Activated CD4-positive, alpha-beta T cell treated with anti-CD3 and anti-CD28 coated beads, Interleukin-2, amount 50 U/mL, for 4 hours (primary cell): Measurements from ENCODE around the gene LRCH3.
"Not testable (repeated sequence)": the region's sequence is repeated elsewhere in the genome, so short reads cannot be mapped to it uniquely, and the experiment has no call there.

Experiments used
- DNase-seq, 2 experiments: peaks; one replicate each; pipeline ENCODE4 v3.0.0-alpha.2; 2020

The LRCH3 gene

DNA sequence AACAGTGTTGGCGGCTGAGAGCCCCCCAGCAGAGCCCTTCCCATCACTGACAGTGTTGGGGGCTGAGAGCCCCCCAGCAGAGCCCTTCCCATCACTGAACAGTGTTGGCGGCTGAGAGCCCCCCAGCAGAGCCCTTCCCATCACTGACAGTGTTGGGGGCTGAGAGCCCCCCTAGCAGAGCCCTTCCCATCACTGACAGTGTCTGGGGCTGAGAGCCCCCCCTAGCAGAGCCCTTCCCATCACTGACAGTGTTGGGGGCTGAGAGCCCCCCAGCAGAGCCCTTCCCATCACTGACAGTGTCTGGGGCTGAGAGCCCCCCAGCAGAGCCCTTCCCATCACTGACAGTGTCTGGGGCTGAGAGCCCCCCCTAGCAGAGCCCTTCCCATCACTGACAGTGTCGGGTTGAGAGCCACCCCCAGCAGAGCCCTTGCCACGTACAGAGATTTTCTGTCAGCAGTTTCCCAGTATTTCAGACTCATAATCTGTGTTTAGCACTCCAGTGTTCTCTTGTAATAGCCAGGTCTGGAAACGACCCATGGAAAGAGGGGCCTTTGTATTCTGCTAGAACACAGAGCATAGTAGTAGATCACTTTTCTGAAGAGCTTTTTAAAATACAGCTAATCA lies 96.5 kb downstream of the LRCH3 start:
- DNase-seq = not testable (repeated sequence)

DNA sequence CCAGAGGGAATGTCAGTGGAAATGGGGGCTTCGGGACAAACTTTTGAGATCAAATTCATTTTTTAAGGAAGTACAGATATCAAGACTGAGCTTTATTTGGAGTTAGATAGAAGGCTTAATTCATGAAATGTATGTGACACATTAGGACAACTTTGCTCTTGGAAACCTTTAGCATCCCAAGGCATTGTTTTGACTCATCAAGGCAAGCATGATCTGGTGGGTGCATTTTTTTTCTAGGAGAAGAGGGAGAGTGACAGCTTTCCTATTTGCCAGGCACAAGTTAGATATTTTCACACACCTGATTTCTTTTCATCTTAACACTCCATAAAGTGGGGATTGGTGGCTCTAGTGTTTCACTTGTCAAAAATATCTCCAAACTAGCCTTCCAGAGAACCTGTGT lies 97.5 kb downstream of the LRCH3 start:
- DNase-seq = no peak

DNA sequence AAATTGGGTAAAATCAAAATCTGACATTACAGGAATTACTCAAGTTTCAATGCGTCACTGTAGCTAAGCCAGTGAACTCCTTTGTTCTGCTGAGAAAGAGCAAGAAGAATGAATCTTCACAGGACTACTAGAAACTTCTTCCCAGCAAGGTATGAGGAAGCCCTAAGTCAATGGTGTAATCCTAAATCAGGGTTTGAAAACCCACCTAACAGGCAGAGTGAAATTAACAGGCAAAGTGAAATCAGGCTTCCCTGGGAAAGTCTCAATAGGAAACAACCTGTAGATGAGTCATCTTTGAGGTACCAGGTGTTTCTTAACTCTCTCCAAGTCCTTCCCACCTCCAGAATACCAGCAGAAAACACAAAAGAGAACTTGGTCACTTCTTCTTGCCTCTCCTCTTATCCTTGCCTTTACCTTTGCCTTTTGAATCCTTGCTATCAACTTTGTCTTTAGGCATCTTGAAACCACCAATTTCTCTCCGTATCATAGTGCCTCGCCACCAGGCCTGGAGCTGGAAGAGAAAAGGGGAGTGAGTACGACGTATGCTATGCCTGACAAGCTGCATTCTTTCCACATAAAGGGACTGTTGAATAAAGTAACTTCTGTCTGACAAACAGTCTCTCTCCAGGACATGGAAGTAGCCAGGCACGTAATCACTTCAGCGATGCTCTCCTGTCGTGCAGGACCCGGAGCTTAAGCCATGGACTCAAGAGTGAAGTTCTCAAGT lies 98.3 kb downstream of the LRCH3 start:
- no peak for DNase-seq

DNA sequence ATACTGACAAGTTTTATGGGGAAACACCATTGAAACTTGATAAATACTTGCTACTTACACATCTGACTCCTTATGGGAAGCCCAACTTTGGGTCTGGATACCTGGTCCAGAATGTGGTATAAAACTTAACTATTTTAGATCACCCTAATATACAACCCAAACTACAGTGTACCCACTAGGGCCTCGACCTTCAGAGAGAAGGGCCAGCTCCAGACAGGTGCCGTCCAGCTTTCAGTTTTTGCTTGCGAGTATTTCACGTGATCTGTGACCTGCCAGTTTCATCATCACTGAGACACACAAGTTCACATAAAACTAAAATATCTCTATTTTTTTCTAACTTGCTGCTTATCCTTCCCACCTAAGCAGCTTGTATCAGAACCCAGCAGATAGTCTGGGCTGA lies 99.6 kb downstream of the LRCH3 start:
- no peak for DNase-seq

DNA sequence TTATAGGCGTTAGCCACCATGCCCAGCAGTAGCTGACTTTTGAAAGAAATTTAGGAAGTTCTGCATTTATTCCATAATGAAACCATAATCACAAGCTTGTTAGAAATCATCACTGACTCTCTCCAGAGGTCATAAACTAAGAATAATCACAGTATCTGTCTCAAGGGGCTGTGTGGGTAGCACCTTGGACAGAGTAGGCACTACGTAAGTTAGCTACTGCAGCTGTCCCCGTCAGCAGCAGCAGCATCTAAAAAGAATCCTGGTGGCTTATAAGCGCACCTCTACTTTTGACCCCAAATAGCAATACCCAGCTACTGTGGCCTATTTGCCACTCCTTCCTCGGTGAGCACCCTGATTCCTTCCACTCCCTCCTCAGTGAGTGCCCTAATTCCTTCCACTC lies 101.1 kb downstream of the LRCH3 start:
- no peak for DNase-seq

DNA sequence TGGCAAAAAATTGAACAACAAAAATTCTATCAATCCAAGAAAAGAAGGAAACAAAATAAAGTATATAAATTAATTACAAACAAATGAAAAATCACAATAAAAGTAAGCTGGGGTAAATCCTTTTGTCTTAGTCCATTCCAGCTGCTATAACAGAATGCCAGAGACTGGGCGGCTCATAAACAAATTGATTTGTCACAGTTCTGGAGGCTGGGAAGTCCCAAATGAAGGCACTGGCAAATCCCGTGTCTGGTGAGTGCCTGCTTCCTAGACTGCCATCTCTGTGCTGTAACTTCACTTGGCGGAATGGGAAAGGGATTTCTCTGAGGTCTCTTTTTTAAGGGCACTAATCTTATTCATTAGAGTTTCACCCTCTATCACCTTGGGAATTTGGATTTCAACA lies 105.4 kb downstream of the LRCH3 start:
- no peak for DNase-seq

DNA sequence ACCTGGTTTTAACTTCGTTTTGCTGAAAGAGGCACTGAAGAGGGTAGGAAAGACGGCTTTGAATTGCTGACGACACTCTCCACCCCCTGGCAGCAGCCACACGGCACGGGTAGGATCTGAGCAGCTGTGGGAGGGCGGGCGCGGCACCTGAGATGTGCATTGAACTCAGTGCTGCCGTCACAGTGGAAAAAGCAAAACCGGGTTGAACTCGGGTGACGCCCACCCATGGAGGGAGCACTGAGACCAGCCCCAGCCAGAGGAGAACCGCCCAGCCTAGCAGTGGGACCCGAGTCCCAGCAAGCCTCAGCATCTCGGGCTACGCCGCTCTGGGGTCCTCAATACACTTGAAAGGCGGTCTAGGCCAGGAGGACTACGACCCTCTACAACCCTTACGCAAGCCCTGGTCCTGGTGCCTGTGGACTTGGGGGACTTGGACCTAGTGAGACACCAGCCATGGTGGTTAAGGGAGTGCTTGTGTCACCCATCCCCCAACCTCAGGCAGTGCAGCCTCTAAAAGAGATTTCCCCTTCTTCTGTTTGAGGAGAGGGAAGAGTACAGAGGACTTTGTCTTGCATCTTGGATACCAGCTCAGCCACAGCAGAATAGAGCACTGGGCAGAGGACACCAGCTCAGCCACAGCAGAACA lies 108.9 kb downstream of the LRCH3 start:
- no peak for DNase-seq

DNA sequence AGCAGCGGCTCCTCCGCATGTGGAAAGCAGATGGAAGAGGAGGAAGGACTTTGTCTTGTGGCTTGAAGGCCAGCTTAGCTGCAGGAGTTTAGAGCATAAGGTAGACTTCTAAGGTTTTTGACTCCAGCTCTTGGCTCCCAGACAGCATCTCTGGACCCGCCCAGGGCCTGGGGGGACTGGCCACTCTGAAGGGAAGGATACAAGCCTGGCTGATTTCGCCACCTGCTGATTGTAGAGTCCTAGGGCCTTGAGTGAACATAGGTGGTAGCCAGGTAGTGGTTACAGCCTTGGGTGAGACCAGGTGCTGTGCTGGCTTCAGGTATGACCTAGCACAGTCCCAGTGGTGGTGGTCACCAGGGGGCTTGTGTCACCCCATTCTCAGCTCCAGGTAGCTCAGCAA lies 110.6 kb downstream of the LRCH3 start:
- no peak for DNase-seq

DNA sequence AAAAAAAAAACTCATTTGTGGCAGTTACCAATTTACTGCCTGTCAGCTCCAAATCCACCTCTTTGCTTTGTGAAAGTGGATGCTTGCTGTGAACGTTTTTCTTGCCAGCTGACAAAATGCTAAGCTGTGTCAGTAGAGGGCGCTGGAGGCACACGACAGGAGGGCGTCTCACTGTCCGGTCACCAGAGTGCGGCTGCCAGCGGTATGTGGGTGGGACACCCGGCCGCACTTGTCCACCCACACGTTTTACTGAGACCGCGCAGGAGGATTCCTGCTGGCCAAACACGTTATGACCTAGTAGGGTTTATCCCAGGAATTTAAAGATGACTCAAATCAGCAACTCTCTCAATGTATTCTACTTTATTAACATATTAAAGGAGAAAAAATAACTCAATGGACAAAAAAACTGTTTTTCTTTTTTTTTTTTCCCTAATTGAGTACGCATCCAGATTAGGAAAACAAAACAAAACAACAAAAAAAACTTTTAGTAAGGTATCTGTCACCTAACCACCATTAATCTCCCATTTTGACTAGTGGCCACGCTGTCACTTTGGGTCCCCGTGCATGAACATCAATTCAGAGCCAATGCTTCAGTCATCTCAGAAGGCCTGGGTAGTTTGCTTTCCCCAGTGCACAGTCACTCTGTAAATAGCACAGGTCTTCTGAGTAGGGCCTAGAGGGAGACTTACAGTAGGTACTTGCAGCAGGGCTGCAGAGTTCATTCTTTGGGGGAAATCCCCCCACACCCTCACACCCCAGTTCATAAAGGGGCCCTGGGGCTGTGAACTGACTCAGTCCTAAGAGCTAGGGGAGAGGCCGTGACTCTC lies 115.2 kb downstream of the LRCH3 start:
- peak; percentile 68 for DNase-seq

DNA sequence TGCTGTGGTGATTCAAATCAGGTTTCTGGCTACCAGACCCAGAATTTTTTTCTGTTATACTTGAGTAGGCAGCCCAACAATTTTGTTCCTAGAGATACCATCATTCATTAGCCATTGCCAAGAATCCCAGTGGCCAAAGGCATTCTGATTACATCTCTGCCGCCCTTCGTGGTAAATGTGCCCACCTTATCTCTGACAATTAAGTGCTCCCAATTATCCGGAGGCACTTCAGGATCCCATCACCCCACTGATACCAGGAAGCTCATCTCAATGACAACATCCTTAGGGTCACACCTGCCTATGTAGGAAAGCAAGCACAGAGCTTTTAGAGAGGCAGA lies 115.8 kb downstream of the LRCH3 start:
- no peak for DNase-seq

DNA sequence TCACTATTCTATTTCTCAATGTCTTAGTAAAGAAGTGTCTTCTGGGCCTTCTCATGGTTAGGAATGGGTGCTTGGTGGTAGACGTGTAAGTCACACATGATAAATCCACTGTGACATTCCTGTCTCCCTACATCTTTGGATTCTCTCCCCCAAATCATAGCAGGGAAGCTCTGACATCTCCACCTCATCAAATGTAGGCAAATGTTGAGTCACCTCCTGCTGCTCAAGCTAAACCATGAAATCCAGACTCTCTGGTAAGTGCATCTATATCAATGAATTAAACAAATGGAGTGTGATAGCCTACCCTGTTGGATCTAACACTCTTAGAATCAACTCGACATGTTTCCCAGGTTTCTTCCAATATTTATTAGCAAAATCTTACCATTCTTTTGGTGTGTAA lies 116.1 kb downstream of the LRCH3 start:
- no peak for DNase-seq

DNA sequence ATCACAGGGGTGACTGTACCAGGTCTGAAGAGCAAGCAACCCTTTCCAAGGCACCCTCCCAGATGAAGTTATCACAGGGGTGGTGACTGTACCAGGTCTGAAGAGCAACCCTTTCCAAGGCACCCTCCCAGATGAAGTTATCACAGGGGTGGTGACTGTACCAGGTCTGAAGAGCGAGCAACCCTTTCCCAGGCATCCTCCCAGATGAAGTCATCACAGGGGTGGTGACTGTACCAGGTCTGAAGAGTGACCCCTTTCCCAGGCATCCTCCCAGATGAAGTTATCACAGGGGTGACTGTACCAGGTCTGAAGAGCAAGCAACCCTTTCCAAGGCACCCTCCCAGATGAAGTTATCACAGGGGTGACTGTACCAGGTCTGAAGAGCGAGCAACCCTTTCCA lies 117.5 kb downstream of the LRCH3 start:
- DNase-seq = not testable (repeated sequence)

DNA sequence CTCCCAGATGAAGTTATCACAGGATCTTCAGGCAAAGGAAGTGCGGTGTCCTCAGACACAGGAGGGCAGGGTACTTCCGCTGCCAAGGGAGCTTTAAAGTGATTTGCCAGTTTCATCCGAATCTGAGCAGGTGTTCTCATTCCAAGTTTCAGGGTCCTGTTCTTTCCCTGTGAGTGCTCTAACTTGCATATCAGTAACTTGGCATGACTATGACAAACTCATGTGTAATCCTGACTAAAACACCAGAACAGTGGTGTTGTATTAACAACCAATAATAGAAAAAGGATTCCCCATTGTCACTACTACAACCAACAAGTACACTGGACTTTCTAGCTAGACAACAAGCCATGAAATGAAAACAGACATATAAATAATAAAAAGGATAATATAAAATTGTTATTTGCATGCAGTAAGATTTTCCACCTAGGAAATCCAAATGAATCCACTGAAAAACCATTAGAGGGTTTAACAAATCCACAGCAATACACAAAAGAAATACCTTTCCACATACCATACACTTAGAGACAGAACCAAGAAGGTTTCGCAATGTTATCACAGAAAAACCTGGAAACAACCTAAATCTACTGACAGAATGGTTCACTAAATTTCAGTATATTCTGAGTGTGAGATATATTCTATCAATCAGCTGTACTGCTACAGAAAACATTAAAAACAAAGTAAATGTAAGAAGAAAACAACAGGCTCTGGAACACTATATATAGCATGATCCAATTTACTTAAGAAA lies 118.1 kb downstream of the LRCH3 start:
- DNase-seq = no peak

DNA sequence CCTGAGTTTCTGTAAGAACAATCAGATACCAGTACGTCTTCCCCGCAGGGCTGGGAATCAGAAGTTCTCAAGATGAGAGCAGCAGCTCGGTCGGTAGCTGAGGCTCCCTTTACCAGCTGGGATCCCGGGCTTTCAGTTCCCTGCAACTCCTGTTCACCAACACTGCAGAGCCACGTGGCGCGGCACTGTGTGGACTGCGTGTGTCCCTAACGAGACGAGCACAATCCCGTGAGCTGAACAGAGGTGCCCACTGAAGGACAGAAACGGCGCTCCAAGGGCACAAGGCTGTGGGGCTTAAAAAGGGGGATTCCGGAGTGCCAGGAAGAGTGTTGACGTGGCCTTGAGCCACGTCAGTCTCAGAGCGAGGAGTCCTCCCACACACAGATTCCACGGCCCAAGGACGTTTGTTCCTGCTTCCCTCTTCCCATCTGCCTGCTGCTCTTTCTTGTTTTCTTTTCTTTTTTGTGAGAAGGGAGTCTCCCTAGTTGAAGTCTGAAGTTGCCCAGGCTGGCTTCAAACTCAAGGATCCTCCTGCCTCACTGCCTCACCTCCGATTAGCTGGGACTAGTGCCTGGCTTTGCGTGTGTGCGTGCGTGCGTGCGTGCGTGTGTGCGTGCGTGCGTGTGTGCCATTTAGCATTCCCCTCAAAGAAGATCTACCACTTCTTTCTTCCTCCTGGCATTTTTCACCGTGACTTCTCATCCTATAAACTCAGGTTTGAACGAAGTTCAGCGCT lies 121.9 kb downstream of the LRCH3 start:
- no peak for DNase-seq

DNA sequence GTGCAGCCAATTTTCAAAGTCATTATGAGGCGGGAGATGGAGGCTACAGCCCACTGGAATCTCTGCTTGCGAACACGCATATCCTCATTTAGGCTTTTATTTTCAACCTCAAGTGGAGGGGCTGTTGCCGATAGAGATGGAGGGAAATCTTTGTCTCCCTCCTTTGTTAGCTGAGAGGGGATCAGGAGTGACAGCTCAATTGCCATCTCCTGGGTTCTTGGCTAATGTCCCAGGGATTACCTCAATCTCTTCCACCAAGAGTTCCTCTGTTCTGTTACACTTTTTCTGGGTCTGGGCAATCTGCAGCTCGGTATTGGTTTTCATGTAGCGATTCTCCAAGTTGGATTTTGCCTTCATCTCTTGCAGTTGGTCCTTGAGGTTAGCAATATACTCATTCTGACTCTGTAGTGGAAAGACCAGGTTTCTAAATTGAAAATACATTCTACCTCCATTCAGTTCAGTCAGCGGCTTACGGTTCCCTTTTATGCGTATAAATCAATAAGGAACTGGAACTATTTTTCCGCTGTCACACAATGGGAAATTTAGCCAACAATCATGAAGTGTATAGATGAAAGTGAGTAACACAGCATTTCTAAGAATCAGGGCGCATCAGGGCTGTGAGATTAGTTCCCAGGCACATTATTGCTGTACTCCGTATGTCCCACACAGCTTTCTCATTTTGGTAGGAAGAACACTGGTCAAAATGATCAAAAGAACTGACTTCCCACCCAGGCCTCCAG lies 122.8 kb downstream of the LRCH3 start:
- no peak for DNase-seq

DNA sequence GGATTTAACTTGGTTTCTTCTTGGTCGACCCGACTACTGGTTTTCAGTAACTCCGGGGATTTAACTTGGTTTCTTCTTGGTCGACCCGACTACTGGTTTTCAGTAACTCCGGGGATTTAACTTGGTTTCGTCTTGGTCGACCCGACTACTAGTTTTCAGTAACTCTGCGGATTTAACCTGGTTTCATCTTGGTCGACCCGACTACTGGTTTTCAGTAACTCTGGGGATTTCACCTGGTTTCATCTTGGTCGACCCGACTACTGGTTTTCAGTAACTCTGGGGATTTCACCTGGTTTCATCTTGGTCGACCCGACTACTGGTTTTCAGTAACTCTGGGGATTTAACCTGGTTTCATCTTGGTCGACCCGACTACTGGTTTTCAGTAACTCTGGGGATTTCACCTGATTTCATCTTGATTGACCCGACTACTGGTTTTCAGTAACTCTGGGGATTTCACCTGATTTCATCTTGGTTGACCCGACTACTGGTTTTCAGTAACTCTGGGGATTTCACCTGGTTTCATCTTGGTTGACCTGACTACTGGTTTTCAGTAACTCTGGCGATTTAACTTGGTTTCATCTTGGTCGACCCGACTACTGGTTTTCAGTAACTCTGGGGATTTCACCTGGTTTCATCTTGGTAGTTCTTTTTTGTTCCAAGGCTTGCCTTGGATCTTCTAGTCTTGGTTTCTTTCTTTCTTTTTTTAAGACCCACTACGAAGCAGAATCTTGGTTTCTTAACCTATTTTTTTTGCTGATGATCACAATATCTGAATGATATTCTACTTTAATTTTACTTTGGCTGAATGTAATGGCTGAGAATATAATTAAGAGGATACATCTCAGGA lies 130.6 kb downstream of the LRCH3 start:
- not testable (repeated sequence) for DNase-seq

DNA sequence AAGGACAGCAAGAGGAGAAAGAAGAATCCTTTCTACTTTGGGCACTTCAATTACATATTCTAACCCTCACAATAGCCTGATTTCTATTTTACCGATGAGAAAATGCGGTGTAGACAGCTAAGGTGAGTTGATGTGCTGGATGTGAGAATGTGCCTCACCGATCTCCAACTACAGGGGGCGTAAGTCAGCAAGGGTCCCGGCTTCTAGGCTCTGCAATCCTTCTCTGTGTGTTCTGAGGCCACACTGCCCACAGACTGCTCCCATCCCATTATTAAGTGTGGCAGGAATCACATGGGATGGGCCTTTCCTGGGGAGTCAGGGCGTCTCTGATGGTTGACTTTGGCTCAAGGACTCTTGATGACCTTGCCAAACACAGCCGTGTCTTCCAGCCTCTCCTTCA lies 135.4 kb downstream of the LRCH3 start:
- DNase-seq = no peak

DNA sequence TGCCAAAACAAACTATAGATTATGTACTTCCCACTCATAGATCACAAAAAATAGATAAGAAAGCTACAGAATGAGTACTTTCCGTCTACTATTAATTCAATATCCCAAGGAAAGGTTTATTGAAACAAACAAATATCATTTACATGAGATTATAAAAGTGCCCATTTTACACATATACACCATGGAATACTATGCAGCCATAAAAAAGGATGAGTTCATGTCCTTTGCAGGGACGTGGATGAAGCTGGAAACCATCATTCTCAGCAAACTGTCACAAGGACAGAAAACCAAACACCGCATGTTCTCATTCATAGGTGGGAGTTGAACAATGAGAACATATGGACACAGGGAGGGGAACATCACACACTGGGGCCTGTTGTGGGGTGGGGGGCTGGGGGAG lies 136.5 kb downstream of the LRCH3 start:
- DNase-seq = not testable (repeated sequence)

DNA sequence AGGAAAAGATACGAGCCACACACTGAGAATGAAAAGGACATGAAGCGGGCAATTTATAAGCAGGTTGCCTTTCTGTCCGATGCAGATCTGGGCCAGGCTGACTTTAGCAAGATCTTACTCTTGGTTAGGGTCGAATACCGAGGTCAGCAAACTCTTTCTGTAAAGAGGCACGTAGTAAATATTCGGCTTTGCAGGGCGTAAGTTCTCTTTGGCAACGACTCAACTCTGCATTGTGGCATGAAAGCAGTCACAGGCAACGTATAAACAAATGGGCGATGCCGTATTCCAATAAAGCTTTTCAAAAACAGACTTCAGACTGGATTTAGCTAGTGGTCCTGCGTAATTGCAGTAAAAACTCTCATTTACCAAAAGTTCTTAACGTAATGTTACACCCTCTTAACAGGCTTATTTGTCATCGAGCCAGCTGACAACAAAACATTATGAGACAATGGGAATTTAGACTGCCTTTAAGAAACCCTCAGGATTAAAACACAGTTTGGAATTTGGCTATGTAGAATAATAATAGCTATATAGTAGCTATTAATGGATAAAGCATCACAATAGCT lies 145.8 kb downstream of the LRCH3 start:
- DNase-seq = no peak
